IPS-18c (cell line): ENCODE measurements around the gene CHTF18.

Source experiments
- H3K4me3 ChIP-seq: 2 replicates; pipeline ENCODE4 v1.7.0; 2013; ENCODE audit warnings: low read depth, mild to moderate bottlenecking, low read length, moderate library complexity; ENCODE audit not compliant: insufficient read depth
- H3K9me3 ChIP-seq: one replicate; pipeline ENCODE4 v1.6.1; 2013; ENCODE audit warnings: mild to moderate bottlenecking, low read length, moderate library complexity; ENCODE audit not compliant: control insufficient read depth, insufficient read depth

The CHTF18 gene

GRCh38 chr16:797120-797420 is 8.7 kb downstream of the CHTF18 start:
- Histone ChIP-seq H3K9me3 (no peaks in the 10 kb centered on the region), H3K4me3 (no peak overlapping the region)

GRCh38 chr16:797686-798085 is 9.3 kb downstream of the CHTF18 start:
- Histone ChIP-seq H3K9me3 (no peaks in the 10 kb centered on the region), H3K4me3 (no peak overlapping the region)

- Histone ChIP-seq H3K9me3 (no peaks in the 10 kb centered on the region), H3K4me3 (no peak overlapping the region)
Observed at GRCh38 chr16:798666-799065, 10.2 kb downstream of the CHTF18 start.

GRCh38 chr16:799111-799947 is 10.9 kb downstream of the CHTF18 start:
- no peak overlapping the region for H3K4me3 ChIP-seq
- H3K9me3 ChIP-seq: no peaks in the 10 kb centered on the region

GRCh38 chr16:799948-800833 is 11.8 kb downstream of the CHTF18 start, which contains the start of gene GNG13:
GNG13 (minus strand) TSS chr16:800734; CDS start chr16:799077, 1,657 bp downstream.
- H3K4me3 ChIP-seq: peak within 1 kb of the TSS; percentile 44; the same call in 1 of the 2 replicates

GRCh38 chr16:800834-801511 is 12.6 kb downstream of the CHTF18 start:
- Histone ChIP-seq H3K9me3 (no peaks in the 10 kb centered on the region), H3K4me3 (no peak overlapping the region; the same call in 1 of the 2 replicates)

More at GRCh38 chr16:799948-800833, 11.8 kb downstream of the CHTF18 start, which contains the start of gene GNG13:
- H3K9me3 ChIP-seq: no peaks in the 10 kb centered on the region

- H3K9me3 ChIP-seq: no peaks in the 10 kb centered on the region
Observed at GRCh38 chr16:801584-802363, 13.4 kb downstream of the CHTF18 start.

GRCh38 chr16:802461-802860 is 14.0 kb downstream of the CHTF18 start:
- no peak overlapping the region for H3K4me3 ChIP-seq
- H3K9me3 ChIP-seq: no peaks in the 10 kb centered on the region

More at GRCh38 chr16:801584-802363, 13.4 kb downstream of the CHTF18 start:
- H3K4me3 ChIP-seq: no peak overlapping the region

GRCh38 chr16:802914-803753 is 14.7 kb downstream of the CHTF18 start:
- H3K9me3 ChIP-seq: no peaks in the 10 kb centered on the region
- H3K4me3 ChIP-seq: no peak overlapping the region

GRCh38 chr16:803754-804080 is 15.3 kb downstream of the CHTF18 start:
- Histone ChIP-seq H3K4me3 (no peak overlapping the region), H3K9me3 (no peaks in the 10 kb centered on the region)

- Histone ChIP-seq H3K9me3 (no peaks in the 10 kb centered on the region), H3K4me3 (no peak overlapping the region)
Observed at GRCh38 chr16:804193-805048, 16.0 kb downstream of the CHTF18 start.

GRCh38 chr16:805474-805873 is 17.1 kb downstream of the CHTF18 start:
- Histone ChIP-seq H3K9me3 (no peaks in the 10 kb centered on the region), H3K4me3 (no peak overlapping the region)

GRCh38 chr16:807347-808084 is 19.1 kb downstream of the CHTF18 start:
- Histone ChIP-seq H3K9me3 (no peaks in the 10 kb centered on the region), H3K4me3 (peak overlapping the region; percentile 77)

- Histone ChIP-seq H3K4me3 (peak overlapping the region; percentile 77), H3K9me3 (no peaks in the 10 kb centered on the region)
Observed at GRCh38 chr16:808085-808386, 19.6 kb downstream of the CHTF18 start.
